Body of pancreas (tissue), 4 donors: Measurements from ENCODE around the gene GRIK2. TPM values are rescaled to one million over a fixed set of nuclear protein-coding genes. Genes with fewer than 3 reads are reported as not detected.

ENCODE experiments used
- ATAC-seq: fragments of 150-250 bp; one replicate; pipeline ENCODE4 v1.9.1; 2016
- DNase-seq, 4 donors: peaks; one replicate each; pipeline ENCODE4 v3.0.0-alpha.2; 2019
- H3K27ac ChIP-seq, 4 donors: fragments of 200-600 bp; sonication (generic); 1 replicate in 3 of 4; 2 replicates in 1 of 4; pipeline versions ENCODE4 v1.5.1 to v1.6.1; 2016 to 2019; ENCODE audit warnings: mild to moderate bottlenecking in 1 of 4, mixed read lengths in 1 of 4, moderate library complexity in 1 of 4
- H3K27me3 ChIP-seq, 2 donors: fragments of 200-600 bp; sonication (generic); one replicate each; pipeline ENCODE4 v1.6.0; 2016; ENCODE audit warnings: mild to moderate bottlenecking in 1 of 2
- H3K36me3 ChIP-seq, 2 donors: fragments of 200-600 bp; sonication (generic); replicated peaks in 1 of 2; 2 replicates each; pipeline ENCODE4 v1.5.1; 2016; ENCODE audit warnings: low read depth in 2 of 2; ENCODE audit not compliant: insufficient read depth in 1 of 2
- H3K4me1 ChIP-seq: fragments of 200-600 bp; sonication (generic); one replicate; pipeline ENCODE4 v1.6.0; 2016
- H3K4me3 ChIP-seq, 2 donors: fragments of 200-600 bp; sonication (generic); 1 replicate in 1 of 2; 2 replicates in 1 of 2; pipeline ENCODE4 v1.5.1; 2016 to 2019
- H3K9me3 ChIP-seq, 3 donors: fragments of 200-600 bp; sonication (generic); 1 replicate in 2 of 3; 2 replicates in 1 of 3; pipeline ENCODE4 v1.5.1; 2016
- CTCF ChIP-seq, 7 experiments: fragments of 450-650 bp in 4 of 7; fragments of 200-600 bp in 3 of 7; sonication (generic) in 3 of 7; IDR thresholded peaks; one replicate each; pipeline ENCODE4 v1.5.1; 2016 to 2019; ENCODE audit warnings: antibody characterized with exemption in 7 of 7
- POLR2A ChIP-seq, 3 donors: fragments of 450-650 bp; IDR thresholded peaks; one replicate each; pipeline ENCODE4 v1.6.1; 2016; ENCODE audit warnings: antibody characterized with exemption in 3 of 3, mild to moderate bottlenecking in 2 of 3
- WGBS, 2 donors: methylation state at CpG; one replicate each; pipeline ENCODE4 v1.1.5; 2017; 5-methylcytosine and 5-hydroxymethylcytosine counted together
- intact Hi-C: fragments of 100-400 bp; cut with DNase I; formaldehyde crosslinking; loops from one replicate; pipeline ENCODE4 v1.15.1; 2023
- total RNA-seq, 2 donors: library from RNA; depleted of rRNA; stranded (reverse); fragments of >200 nt; gene quantifications; one replicate each; pipeline ENCODE4 v1.1.0, GENCODE V29; 2016

Gene GRIK2
- total RNA-seq, 2 donors from 2014 or later, result 0.52 to 7.9 TPM

DNA sequence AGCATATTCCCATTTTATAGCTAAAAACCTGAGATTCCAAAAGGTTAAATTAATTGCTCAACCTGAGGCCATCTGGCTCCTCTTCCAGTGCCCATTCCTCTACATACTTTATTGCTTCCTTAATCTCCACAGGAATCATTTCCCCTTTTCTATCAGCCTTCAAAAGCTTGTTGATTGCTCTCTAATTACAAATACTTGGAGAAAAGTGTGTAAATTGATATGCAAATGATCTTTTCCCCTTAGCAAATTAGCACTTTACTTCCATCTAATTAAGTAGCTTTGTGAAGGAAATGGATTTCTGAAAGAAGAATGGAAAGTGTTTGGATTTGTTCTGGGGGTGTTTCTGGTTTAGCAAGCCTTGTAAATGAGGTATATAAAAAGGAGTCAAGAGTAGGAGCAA lies 323.3 kb downstream of the GRIK2 start:
- Histone ChIP-seq H3K4me1 (no peaks in the 10 kb centered on the region), H3K36me3 (no peaks in the 10 kb centered on the region), H3K4me3 (no peak overlapping the region), H3K9me3 (no peaks in the 10 kb centered on the region), H3K27ac (no peak overlapping the region), H3K27me3 (no peaks in the 10 kb centered on the region)
- no peak for TF ChIP-seq CTCF (IDR thresholded peaks at IDR 0.05)
- ATAC-seq, result no peak
- DNase-seq, result no peak
- intact Hi-C loops, result no loop called here

DNA sequence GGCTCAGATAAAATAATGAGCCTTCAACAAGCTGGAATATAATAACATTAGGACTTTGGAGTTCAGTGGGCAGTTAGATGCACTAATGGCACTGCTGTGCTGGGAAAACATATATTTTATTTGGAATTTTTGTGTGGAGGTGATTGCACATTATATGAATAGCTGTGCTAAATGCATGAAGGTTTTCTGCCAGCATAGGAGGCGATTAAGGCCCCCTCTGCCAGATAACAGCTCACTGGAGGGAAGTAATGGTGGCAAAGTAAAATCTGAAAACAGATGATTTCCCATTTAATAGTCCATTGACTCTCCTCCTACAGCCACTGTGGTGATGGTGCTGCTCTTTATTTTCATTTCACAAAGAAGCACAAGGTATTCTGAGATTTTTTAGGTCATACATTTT lies 326.0 kb downstream of the GRIK2 start:
- 23 to 52% methylated on average over 1 of the region's 1 CpG for WGBS, 2 donors
- H3K27me3 ChIP-seq, result no peaks in the 10 kb centered on the region
- ATAC-seq (no peak), DNase-seq (no peak)
- H3K27ac ChIP-seq, result no peak overlapping the region
- H3K9me3 ChIP-seq, result no peaks in the 10 kb centered on the region
- no peaks in the 10 kb centered on the region for H3K4me1 ChIP-seq
- no peaks in the 10 kb centered on the region for H3K36me3 ChIP-seq
- TF ChIP-seq CTCF (IDR thresholded peaks at IDR 0.05), result no peak
- no peak for TF ChIP-seq POLR2A (IDR thresholded peaks at IDR 0.05)
- intact Hi-C loops, result no loop called here
- H3K4me3 ChIP-seq, result no peak overlapping the region

DNA sequence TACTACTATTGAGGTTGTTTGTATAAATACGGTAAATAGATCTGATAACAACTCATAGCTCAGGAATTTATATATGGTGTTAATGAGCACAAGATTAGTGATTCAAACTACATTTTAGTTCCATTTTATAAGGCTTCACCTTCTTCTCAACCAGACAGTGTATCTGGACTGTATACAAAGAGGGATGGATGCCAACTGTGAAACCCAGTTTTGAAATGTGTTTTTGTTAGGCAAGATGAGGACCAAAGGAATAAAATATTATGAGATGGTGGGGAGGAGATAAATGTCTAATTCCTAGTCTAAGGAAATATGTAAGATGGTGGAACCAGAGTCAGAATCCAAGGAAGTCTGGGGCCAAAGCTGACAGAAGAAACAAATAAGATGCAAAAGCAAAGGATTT lies 329.0 kb downstream of the GRIK2 start:
- no peaks in the 10 kb centered on the region for H3K36me3 ChIP-seq
- ATAC-seq, result no peak
- no peaks in the 10 kb centered on the region for H3K4me1 ChIP-seq
- intact Hi-C loops, result no loop called here
- H3K9me3 ChIP-seq, result no peaks in the 10 kb centered on the region
- TF ChIP-seq CTCF (IDR thresholded peaks at IDR 0.05), result no peak
- TF ChIP-seq POLR2A (IDR thresholded peaks at IDR 0.05), result no peak
- H3K4me3 ChIP-seq, result no peak overlapping the region
- WGBS, 2 donors, result 50 to 70% methylated on average over 1 of the region's 1 CpG
- no peak for DNase-seq
- H3K27me3 ChIP-seq, result no peaks in the 10 kb centered on the region
- H3K27ac ChIP-seq, result no peak overlapping the region

GRCh38 chr6:101722991-101723579 lies 329.6 kb downstream of the GRIK2 start:
- H3K27me3 ChIP-seq, result no peaks in the 10 kb centered on the region
- no peak overlapping the region for H3K27ac ChIP-seq
- no peak overlapping the region for H3K4me3 ChIP-seq
- H3K36me3 ChIP-seq, result no peaks in the 10 kb centered on the region
- intact Hi-C loops, result no loop called here
- H3K4me1 ChIP-seq, result no peaks in the 10 kb centered on the region
- TF ChIP-seq POLR2A (IDR thresholded peaks at IDR 0.05) (no peak), CTCF (IDR thresholded peaks at IDR 0.05) (no peak)
- ATAC-seq (no peak), DNase-seq (no peak)
- no peaks in the 10 kb centered on the region for H3K9me3 ChIP-seq
- WGBS, 2 donors, result 66 to 86% methylated on average over 1 of the region's 1 CpG

- H3K36me3 ChIP-seq, result no peaks in the 10 kb centered on the region
- DNase-seq, result no peak
- no peak overlapping the region for H3K4me3 ChIP-seq
- no peaks in the 10 kb centered on the region for H3K27me3 ChIP-seq
- H3K4me1 ChIP-seq, result no peaks in the 10 kb centered on the region
- ATAC-seq, result no peak
- H3K9me3 ChIP-seq, result no peaks in the 10 kb centered on the region
- intact Hi-C loops, result no loop called here
- no peak for TF ChIP-seq CTCF (IDR thresholded peaks at IDR 0.05)
- no peak for TF ChIP-seq POLR2A (IDR thresholded peaks at IDR 0.05)
- 78 to 79% methylated on average over 2 of the region's 2 CpGs for WGBS, 2 donors
- no peak overlapping the region for H3K27ac ChIP-seq
Measured at GRCh38 chr6:101728388-101728787, 334.9 kb downstream of the GRIK2 start.
